PC-3 (cell line): ENCODE data around the gene RNF126. TPM values are rescaled to one million over a fixed set of nuclear protein-coding genes. Genes with fewer than 3 reads are reported as not detected.

Experiments
- ATAC-seq: fragments of 200-7000 bp; cut with Tn5 transposase; 2 replicates; pipeline ENCODE4 v1.9.1; 2020; ENCODE audit warnings: mild to moderate bottlenecking, moderate library complexity
- Bru-seq: library from RNA; stranded (reverse); fragments of 400-500 nt; gene quantifications from one replicate; lab custom pipeline; 2021; lab: Mats Ljungman, UMichigan
- BruChase-seq, 2 experiments: library from RNA; stranded (reverse); fragments of 400-500 nt; gene quantifications; one replicate each; lab custom pipeline; 2021; lab: Mats Ljungman, UMichigan
- BruUV-seq: library from RNA; stranded (reverse); fragments of 400-500 nt; replicated peaks from 2 replicates; lab custom pipeline; 2021; lab: Mats Ljungman, UMichigan
- CTCF ChIA-PET: fragments of 300-600 bp; sonication (Branson Sonifier 250); formaldehyde crosslinking; loops from one replicate; lab custom pipeline; 2022; ENCODE audit warnings: antibody characterized with exemption; lab: Charles Lee
- POLR2A ChIA-PET: fragments of 300-600 bp; sonication (Branson Sonifier 250); formaldehyde crosslinking; loops from one replicate; lab custom pipeline; 2022; ENCODE audit warnings: antibody characterized with exemption; ENCODE audit not compliant: unreplicated experiment; lab: Charles Lee
- DNase-seq: peaks from one replicate; pipeline ENCODE4 v3.0.0-alpha.2; 2015
- H2AFZ ChIP-seq: fragments of 300-600 bp; sonication (generic); 2 replicates; pipeline ENCODE4 v1.6.0; 2016; ENCODE audit warnings: antibody characterized with exemption, low read length
- H3F3A ChIP-seq: fragments of 300-600 bp; sonication (generic); one replicate; pipeline ENCODE4 v1.6.0; 2017; ENCODE audit warnings: antibody characterized with exemption, low read length, control low read depth, mild to moderate bottlenecking; ENCODE audit not compliant: unreplicated experiment
- H3K27ac ChIP-seq: fragments of 300-600 bp; sonication (generic); 2 replicates; pipeline ENCODE4 v1.5.1; 2016; ENCODE audit warnings: mild to moderate bottlenecking, low read length
- H3K27me3 ChIP-seq: fragments of 300-600 bp; sonication (generic); 2 replicates; pipeline ENCODE4 v1.6.1; 2016; ENCODE audit warnings: low read length, mixed read lengths
- H3K36me3 ChIP-seq: fragments of 300-600 bp; sonication (generic); 2 replicates; pipeline ENCODE4 v1.6.1; 2016; ENCODE audit warnings: low read depth, mixed run types, low read length, mixed read lengths
- H3K4me1 ChIP-seq: fragments of 300-600 bp; sonication (generic); 2 replicates; pipeline ENCODE4 v1.5.1; 2016; ENCODE audit warnings: low read length; ENCODE audit not compliant: insufficient read depth
- H3K4me2 ChIP-seq: fragments of 300-600 bp; sonication (generic); 2 replicates; pipeline ENCODE4 v1.6.0; 2016; ENCODE audit warnings: low read length
- H3K4me3 ChIP-seq: fragments of 300-600 bp; sonication (generic); 2 replicates; pipeline ENCODE4 v1.5.1; 2016; ENCODE audit warnings: mild to moderate bottlenecking, low read length, mixed read lengths
- H3K79me2 ChIP-seq: fragments of 300-600 bp; sonication (generic); 2 replicates; pipeline ENCODE4 v1.6.1; 2017; ENCODE audit warnings: low read length, mixed read lengths
- H3K9ac ChIP-seq: fragments of 300-600 bp; sonication (generic); 2 replicates; pipeline ENCODE4 v1.6.0; 2016; ENCODE audit warnings: mild to moderate bottlenecking, low read length
- H3K9me2 ChIP-seq: fragments of 300-600 bp; sonication (generic); replicated peaks from 2 replicates; pipeline ENCODE4 v1.6.1; 2016; ENCODE audit warnings: mixed run types, low read length, mixed read lengths
- H3K9me3 ChIP-seq: fragments of 300-600 bp; sonication (generic); 2 replicates; pipeline ENCODE4 v1.6.1; 2016; ENCODE audit warnings: low read length, mixed read lengths
- H4K20me1 ChIP-seq: fragments of 300-600 bp; sonication (generic); 2 replicates; pipeline ENCODE4 v1.6.1; 2016; ENCODE audit warnings: low read length, mixed read lengths
- EZH2 ChIP-seq: fragments of 300-600 bp; sonication (generic); IDR thresholded peaks from one replicate; pipeline ENCODE4 v1.6.1; 2017; ENCODE audit warnings: antibody characterized with exemption, mild to moderate bottlenecking, low read length; ENCODE audit not compliant: unreplicated experiment
- EZH2phosphoT487 ChIP-seq: fragments of 300-600 bp; sonication (generic); IDR thresholded peaks from 2 replicates; pipeline ENCODE4 v1.6.1; 2018; ENCODE audit warnings: mild to moderate bottlenecking, antibody characterized with exemption, low read length, borderline replicate concordance
- intact Hi-C: fragments of 100-400 bp; cut with micrococcal nuclease; formaldehyde crosslinking; loops from 2 replicates; pipeline ENCODE4 v1.9.0; 2023
- long read RNA-seq: library from polyadenylated mRNA; unstranded; transcript quantifications from one replicate; pipeline ENCODE4 v2.0.0, GENCODE V29; 2021; ENCODE audit not compliant: unreplicated experiment
- total RNA-seq: library from RNA; depleted of rRNA; stranded (reverse); fragments of >200 nt; gene quantifications from 2 replicates; pipeline ENCODE4 v1.2.3, GENCODE V29; 2014; rRNA removed
- TF ChIP-seq, protein P1 (sequence below): fragments of 300-600 bp; sonication (generic); conservative IDR thresholded peaks from 2 replicates; pipeline ENCODE4 v1.5.1; 2017; ENCODE audit warnings: antibody characterized with exemption, low read depth, mild to moderate bottlenecking, low read length

Gene RNF126
- total RNA-seq: 86.4 and 89.2 TPM in 2 replicates
- percentile 55 among the genes with signal in this experiment for Bru-seq, nascent RNA
- BruChase-seq, experiment 1, labeled RNA remaining after a 6-hour chase: percentile 66 among the genes with signal in this experiment
- percentile 67 among the genes with signal in this experiment for BruChase-seq, experiment 2, labeled RNA remaining after a 2-hour chase
- long read RNA-seq, transcript RNF126-203 (9 exons, 963 nt): minor isoform, 7 of 209 reads
- long read RNA-seq, transcript RNF126-201 (9 exons, 1,694 nt): major isoform, 100 of 209 reads
- long read RNA-seq, transcript RNF126-205 (4 exons, 733 nt): minor isoform, 6 of 209 reads
- long read RNA-seq, partial matches to known transcripts: 18 of 209 reads
- long read RNA-seq, other reads (novel, unspliced or antisense): 75 of 209 reads

DNA sequence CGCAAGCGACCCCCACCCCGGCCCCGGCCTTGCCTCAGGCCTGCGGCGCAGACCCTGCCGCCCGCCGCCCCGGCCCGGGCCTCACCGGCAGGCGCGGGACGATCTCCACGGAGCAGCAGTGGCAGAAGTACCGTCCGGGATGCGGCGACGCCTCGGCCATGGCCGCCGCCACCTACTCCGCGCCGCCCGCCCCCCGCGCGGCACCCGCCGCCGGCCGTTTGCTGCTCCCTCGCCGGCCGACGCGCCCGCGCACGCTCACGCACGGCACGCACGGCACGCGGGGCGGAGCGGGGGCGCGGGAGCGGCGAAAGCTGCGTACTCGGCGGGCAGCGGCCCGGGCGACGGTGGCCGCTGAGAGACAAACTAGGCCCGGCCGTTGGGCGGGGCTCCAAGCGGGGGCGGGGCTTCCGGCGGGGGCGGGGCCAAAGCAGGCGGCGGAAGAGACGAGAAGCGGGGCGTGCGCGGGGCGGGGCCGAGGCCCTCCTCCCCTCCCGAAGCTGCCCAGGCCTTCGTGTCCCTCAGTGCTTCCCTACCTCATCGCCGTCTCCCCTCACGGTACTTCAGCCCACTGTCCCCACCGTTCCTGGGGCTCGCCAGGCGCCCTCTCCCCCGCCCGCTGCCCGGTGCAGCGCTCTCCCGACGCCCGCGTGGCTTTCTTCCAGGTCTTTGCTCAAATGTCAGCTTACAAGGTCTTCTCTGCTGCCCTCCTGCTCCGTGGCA is at the start of gene RNF126:
Gene RNF126, minus strand, starts transcription at position 253 of the 720 bp plus-strand sequence. Its CDS starts 93 bp downstream, at position 160.
- H3K9me3 ChIP-seq: no peaks in the 10 kb centered on the region
- no peaks in the 10 kb centered on the region for H3F3A ChIP-seq
- H4K20me1 ChIP-seq: peaks cover 30% of the 10 kb centered on the region
- H3K4me3 ChIP-seq: peak within 1 kb of the TSS; percentile 88
- intact Hi-C loops: no loop called here
- no peaks in the 10 kb centered on the region for H3K27me3 ChIP-seq
- ChIA-PET CTCF (interaction anchor here (0.6 kb wide), 1 partner anchor 135 kb away, joined by 3 read pairs; no protein-coding TSS in a partner anchor), POLR2A (interaction anchor here (0.5 kb wide), 1 partner anchor 78 kb away, joined by 3 read pairs; no protein-coding TSS in a partner anchor)
- peak within 1 kb of the TSS; percentile 70 for H3K27ac ChIP-seq
- no TSS peak for BruUV-seq
- DNase-seq (peak; percentile 88), ATAC-seq (peak; percentile 69)
- no peaks in the 10 kb centered on the region for H3K36me3 ChIP-seq
- no peaks in the 10 kb centered on the region for H3K9me2 ChIP-seq
- H3K4me2 ChIP-seq: peak within 1 kb of the TSS; percentile 99
- H3K4me1 ChIP-seq: peaks cover 21% of the 10 kb centered on the region
- peak within 1 kb of the TSS; percentile 73 for H2AFZ ChIP-seq
- TF ChIP-seq EZH2 (no peak), EZH2phosphoT487 (no peak)
- TF ChIP-seq, protein P1, sequence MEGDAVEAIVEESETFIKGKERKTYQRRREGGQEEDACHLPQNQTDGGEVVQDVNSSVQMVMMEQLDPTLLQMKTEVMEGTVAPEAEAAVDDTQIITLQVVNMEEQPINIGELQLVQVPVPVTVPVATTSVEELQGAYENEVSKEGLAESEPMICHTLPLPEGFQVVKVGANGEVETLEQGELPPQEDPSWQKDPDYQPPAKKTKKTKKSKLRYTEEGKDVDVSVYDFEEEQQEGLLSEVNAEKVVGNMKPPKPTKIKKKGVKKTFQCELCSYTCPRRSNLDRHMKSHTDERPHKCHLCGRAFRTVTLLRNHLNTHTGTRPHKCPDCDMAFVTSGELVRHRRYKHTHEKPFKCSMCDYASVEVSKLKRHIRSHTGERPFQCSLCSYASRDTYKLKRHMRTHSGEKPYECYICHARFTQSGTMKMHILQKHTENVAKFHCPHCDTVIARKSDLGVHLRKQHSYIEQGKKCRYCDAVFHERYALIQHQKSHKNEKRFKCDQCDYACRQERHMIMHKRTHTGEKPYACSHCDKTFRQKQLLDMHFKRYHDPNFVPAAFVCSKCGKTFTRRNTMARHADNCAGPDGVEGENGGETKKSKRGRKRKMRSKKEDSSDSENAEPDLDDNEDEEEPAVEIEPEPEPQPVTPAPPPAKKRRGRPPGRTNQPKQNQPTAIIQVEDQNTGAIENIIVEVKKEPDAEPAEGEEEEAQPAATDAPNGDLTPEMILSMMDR: no peak
- H3K9ac ChIP-seq: peak within 1 kb of the TSS; percentile 99
- H3K79me2 ChIP-seq: peaks cover 48% of the 10 kb centered on the region

DNA sequence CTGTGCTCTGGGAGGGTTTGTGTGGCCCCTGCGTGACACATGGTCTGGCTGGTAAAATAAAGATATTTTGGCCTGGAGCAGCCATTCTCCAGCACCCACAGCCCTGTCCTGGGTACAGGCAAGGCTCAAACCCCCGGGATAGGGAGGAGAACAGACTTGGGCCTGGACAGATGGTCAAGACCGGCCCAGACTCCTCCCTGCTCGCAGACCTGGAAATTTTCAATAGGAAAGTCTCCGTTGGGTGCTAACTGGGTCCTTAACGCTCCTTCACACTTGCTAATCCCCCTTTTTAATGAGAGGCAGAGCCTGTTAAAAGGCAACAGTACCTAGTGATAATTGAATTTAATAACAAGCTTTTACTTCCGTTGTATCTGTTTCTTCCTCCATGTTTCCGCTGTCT is 48.2 kb upstream of the RNF126 start:
- no peaks in the 10 kb centered on the region for H4K20me1 ChIP-seq
- BruUV-seq: TSS peak; percentile 24
- no peak overlapping the region for H2AFZ ChIP-seq
- no peak overlapping the region for H3K4me3 ChIP-seq
- H3K79me2 ChIP-seq: no peaks in the 10 kb centered on the region
- H3K36me3 ChIP-seq: no peaks in the 10 kb centered on the region
- H3K9me2 ChIP-seq: no peaks in the 10 kb centered on the region
- DNase-seq (no peak), ATAC-seq (no peak)
- ChIA-PET CTCF (no interaction called here), POLR2A (no interaction called here)
- no peaks in the 10 kb centered on the region for H3K4me1 ChIP-seq
- TF ChIP-seq EZH2 (no peak), EZH2phosphoT487 (no peak)
- TF ChIP-seq, protein P1: no peak
- H3K9ac ChIP-seq: no peak overlapping the region
- H3K4me2 ChIP-seq: no peak overlapping the region
- H3F3A ChIP-seq: no peaks in the 10 kb centered on the region
- no peak overlapping the region for H3K27ac ChIP-seq
- intact Hi-C loops: loop anchor here (5.0 kb wide), 1 partner anchor 34 kb away; the partner anchor contains the start of gene FSTL3
- no peaks in the 10 kb centered on the region for H3K9me3 ChIP-seq
- no peaks in the 10 kb centered on the region for H3K27me3 ChIP-seq
